LNCAP (cell line): Measurements from ENCODE around the gene PEX1.

Experiments used
- TF ChIP-seq, protein P1 (sequence below): fragments of 450-650 bp; IDR thresholded peaks from 2 replicates; pipeline ENCODE4 v1.5.1; 2017; ENCODE audit warnings: mild to moderate bottlenecking

PEX1 gene

DNA sequence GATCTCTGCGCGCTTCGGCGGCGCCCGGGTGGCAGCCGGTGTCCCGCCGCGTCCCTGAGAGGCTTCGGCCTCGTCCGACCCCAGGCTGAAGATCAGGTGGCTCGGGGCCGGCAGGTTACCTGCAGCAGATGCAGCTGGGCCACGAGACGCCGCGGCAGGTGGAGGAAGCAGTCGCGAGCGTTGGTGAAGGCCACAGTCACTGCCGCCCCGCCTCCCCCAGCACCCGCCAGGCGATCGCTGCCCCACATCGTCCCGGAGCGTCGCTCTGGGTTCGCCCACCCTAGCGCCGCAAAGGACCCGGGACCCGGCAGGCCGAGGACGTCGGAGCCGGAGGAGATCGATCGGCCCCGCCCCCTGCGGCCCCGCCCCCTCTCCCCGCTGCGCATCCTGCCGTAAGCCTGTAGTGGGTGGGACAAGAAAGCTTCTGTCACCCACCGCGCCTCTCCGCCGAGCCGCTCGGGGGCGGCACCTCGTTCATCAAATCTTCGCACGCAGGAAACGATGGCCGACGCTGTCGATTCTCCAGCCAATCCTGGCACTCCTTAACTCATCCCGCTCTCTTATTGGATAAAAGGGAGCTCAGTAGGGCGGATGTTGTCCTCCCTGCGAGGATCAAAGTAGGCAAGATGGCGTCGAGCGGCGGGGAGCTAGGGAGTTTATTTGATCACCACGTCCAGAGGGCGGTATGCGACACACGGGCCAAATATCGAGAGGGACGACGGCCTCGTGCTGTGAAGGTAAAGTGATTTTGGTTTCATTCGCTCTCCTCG is at the start of gene PEX1, which contains the start of gene RBM48:
Gene PEX1 (minus strand): TSS at position 333 of the 770 bp plus-strand sequence. CDS start 85 bp downstream, at position 248.
Gene RBM48 (plus strand): TSS at position 608 of the 770 bp plus-strand sequence. CDS start 19 bp downstream, at position 627.
- TF ChIP-seq, protein P1, sequence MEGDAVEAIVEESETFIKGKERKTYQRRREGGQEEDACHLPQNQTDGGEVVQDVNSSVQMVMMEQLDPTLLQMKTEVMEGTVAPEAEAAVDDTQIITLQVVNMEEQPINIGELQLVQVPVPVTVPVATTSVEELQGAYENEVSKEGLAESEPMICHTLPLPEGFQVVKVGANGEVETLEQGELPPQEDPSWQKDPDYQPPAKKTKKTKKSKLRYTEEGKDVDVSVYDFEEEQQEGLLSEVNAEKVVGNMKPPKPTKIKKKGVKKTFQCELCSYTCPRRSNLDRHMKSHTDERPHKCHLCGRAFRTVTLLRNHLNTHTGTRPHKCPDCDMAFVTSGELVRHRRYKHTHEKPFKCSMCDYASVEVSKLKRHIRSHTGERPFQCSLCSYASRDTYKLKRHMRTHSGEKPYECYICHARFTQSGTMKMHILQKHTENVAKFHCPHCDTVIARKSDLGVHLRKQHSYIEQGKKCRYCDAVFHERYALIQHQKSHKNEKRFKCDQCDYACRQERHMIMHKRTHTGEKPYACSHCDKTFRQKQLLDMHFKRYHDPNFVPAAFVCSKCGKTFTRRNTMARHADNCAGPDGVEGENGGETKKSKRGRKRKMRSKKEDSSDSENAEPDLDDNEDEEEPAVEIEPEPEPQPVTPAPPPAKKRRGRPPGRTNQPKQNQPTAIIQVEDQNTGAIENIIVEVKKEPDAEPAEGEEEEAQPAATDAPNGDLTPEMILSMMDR = peak; percentile 78

DNA sequence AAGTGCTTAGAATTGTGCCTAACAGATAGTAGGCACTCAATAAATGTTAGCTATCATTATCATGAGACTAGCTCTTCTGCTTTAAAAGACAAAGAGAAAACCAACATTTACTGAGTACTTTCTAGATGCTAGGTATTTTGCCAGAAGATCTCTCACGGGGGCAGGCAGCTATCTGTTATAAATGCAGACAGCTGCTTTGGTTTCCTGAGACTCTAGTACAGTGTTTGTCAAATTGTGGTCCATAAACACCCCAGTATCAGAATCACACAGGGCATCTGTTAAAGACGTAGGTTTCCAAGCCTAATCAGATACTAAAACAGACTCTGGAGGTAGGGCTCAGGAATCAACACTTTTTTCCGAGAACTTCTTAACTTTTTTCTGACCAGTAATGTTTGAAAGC is 48.0 kb upstream of the PEX1 start:
- TF ChIP-seq, protein P1 = no peak

- TF ChIP-seq, protein P1 = no peak
Measured at GRCh38 chr7:92569137-92569536, 40.8 kb upstream of the PEX1 start.

DNA sequence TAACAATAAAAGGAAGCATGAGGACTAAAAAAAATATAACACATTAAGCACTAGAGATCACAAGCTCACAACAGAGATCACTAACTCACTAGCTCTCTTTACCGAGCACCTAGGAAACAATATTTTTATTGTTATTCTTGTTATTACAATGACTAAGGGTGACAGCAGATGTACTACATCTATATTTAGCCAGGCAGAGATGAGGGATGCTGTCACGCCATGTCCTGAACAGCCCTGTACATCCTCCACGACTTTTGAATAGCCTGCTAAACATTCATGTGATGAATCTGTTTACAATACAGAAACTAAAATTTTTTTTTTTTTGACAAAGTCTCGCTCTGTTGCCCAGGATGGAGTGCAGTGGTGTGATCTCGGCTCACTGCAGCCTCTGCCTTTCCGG is 39.1 kb upstream of the PEX1 start:
- TF ChIP-seq, protein P1 = no peak

- TF ChIP-seq, protein P1 = no peak
Measured at GRCh38 chr7:92563345-92563744, 35.0 kb upstream of the PEX1 start.

GRCh38 chr7:92560602-92561001 is 32.3 kb upstream of the PEX1 start:
- TF ChIP-seq, protein P1 = no peak

- TF ChIP-seq, protein P1 = no peak
Measured at GRCh38 chr7:92557808-92558362, 29.6 kb upstream of the PEX1 start.
